GM18498 (cell line): ENCODE results near the gene PLGRKT.
"Not testable (repeated sequence)": the region's sequence is repeated elsewhere in the genome, so short reads cannot be mapped to it uniquely, and the experiment has no call there.

Experiments
- ATAC-seq: cut with Tn5 transposase; IDR thresholded peaks from one replicate; pipeline ENCODE4 v1.9.1; 2021; ENCODE audit warnings: mild to moderate bottlenecking, moderate library complexity; ENCODE audit not compliant: unreplicated experiment

PLGRKT gene

GRCh38 chr9:5433328-5433727 is 4.4 kb downstream of the PLGRKT start:
- ATAC-seq: not testable (repeated sequence)

GRCh38 chr9:5432890-5433289 is 4.8 kb downstream of the PLGRKT start:
- not testable (repeated sequence) for ATAC-seq

GRCh38 chr9:5430912-5431311 is 6.8 kb downstream of the PLGRKT start:
- no peak for ATAC-seq

- ATAC-seq: no peak
These were observed 7.7 kb downstream of the PLGRKT start for GRCh38 chr9:5429873-5430564.

- no peak for ATAC-seq
These were observed 8.8 kb downstream of the PLGRKT start for GRCh38 chr9:5428794-5429528.

GRCh38 chr9:5428172-5428571 is 9.6 kb downstream of the PLGRKT start:
- no peak for ATAC-seq

GRCh38 chr9:5427005-5427404 is 10.7 kb downstream of the PLGRKT start:
- no peak for ATAC-seq

GRCh38 chr9:5425006-5425628 is 12.6 kb downstream of the PLGRKT start:
- no peak for ATAC-seq

- no peak for ATAC-seq
These were observed 15.4 kb downstream of the PLGRKT start for GRCh38 chr9:5422276-5422675.

GRCh38 chr9:5421163-5421562 is 16.6 kb downstream of the PLGRKT start:
- no peak for ATAC-seq

GRCh38 chr9:5419987-5420386 is 17.7 kb downstream of the PLGRKT start:
- no peak for ATAC-seq

- no peak for ATAC-seq
These were observed 19.2 kb downstream of the PLGRKT start for GRCh38 chr9:5418481-5418880.

GRCh38 chr9:5416953-5417352 is 20.8 kb downstream of the PLGRKT start:
- ATAC-seq: no peak

- no peak for ATAC-seq
These were observed 29.1 kb downstream of the PLGRKT start for GRCh38 chr9:5408596-5408995.

- ATAC-seq: no peak
These were observed 35.5 kb downstream of the PLGRKT start for GRCh38 chr9:5402217-5402616.

GRCh38 chr9:5397547-5397946 is 40.2 kb downstream of the PLGRKT start:
- not testable (repeated sequence) for ATAC-seq

GRCh38 chr9:5395428-5395827 is 42.3 kb downstream of the PLGRKT start:
- ATAC-seq: no peak

GRCh38 chr9:5393976-5394375 is 43.7 kb downstream of the PLGRKT start:
- ATAC-seq: not testable (repeated sequence)

GRCh38 chr9:5393497-5393896 is 44.2 kb downstream of the PLGRKT start:
- ATAC-seq: no peak

- ATAC-seq: no peak
These were observed 45.4 kb downstream of the PLGRKT start for GRCh38 chr9:5392285-5392684.

- peak; percentile 83 for ATAC-seq
These were observed 48.5 kb downstream of the PLGRKT start for GRCh38 chr9:5389109-5389732.
